ENCODE results near the gene FOXO4. TPM values are rescaled to one million over a fixed set of nuclear protein-coding genes. Genes with fewer than 3 reads are reported as not detected.

Gene FOXO4
- total RNA-seq, 2 experiments from 2014 or later: 6.0 to 8.7 TPM

GRCh38 chrX:71106427-71106826 lies 10.8 kb downstream of the FOXO4 start, which contains the start of gene CXorf65:
Gene CXorf65 (minus strand): TSS chrX:71106740. CDS start chrX:71106556, 184 bp downstream.
- peaks cover 71% of the 10 kb centered on the region for H3K36me3 Mint-ChIP-seq (ENCODE audit: low read depth)
- ATAC-seq (peak; percentile 53), DNase-seq (peak; percentile 54)
- TF ChIP-seq, protein P1, sequence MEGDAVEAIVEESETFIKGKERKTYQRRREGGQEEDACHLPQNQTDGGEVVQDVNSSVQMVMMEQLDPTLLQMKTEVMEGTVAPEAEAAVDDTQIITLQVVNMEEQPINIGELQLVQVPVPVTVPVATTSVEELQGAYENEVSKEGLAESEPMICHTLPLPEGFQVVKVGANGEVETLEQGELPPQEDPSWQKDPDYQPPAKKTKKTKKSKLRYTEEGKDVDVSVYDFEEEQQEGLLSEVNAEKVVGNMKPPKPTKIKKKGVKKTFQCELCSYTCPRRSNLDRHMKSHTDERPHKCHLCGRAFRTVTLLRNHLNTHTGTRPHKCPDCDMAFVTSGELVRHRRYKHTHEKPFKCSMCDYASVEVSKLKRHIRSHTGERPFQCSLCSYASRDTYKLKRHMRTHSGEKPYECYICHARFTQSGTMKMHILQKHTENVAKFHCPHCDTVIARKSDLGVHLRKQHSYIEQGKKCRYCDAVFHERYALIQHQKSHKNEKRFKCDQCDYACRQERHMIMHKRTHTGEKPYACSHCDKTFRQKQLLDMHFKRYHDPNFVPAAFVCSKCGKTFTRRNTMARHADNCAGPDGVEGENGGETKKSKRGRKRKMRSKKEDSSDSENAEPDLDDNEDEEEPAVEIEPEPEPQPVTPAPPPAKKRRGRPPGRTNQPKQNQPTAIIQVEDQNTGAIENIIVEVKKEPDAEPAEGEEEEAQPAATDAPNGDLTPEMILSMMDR (IDR thresholded peaks at IDR 0.05): no peak
- H3K27ac Mint-ChIP-seq: peak within 1 kb of the TSS; percentile 99
- H3K4me3 Mint-ChIP-seq: peak within 1 kb of the TSS; percentile 88
- H3K9me3 Mint-ChIP-seq: no peaks in the 10 kb centered on the region
- CTCF ChIA-PET: interaction anchor here (0.9 kb wide), 1 partner anchor 23 kb away, joined by 3 read pairs; no protein-coding TSS in a partner anchor
- no peaks in the 10 kb centered on the region for H3K27me3 Mint-ChIP-seq
- POLR2A ChIA-PET: interaction anchor here (1.7 to 2.1 kb wide), 2 partner anchors 10 to 12 kb away, joined by 5 to 9 read pairs; partner anchors contain the start of genes FOXO4 and MED12
- H3K4me1 Mint-ChIP-seq (ENCODE audit: low read depth): peaks cover 52% of the 10 kb centered on the region
- intact Hi-C loops (cut with micrococcal nuclease): loop anchor here (10.0 kb wide), 2 partner anchors 148 to 428 kb away; partner anchors contain the start of genes OGT and ZMYM3

DNA sequence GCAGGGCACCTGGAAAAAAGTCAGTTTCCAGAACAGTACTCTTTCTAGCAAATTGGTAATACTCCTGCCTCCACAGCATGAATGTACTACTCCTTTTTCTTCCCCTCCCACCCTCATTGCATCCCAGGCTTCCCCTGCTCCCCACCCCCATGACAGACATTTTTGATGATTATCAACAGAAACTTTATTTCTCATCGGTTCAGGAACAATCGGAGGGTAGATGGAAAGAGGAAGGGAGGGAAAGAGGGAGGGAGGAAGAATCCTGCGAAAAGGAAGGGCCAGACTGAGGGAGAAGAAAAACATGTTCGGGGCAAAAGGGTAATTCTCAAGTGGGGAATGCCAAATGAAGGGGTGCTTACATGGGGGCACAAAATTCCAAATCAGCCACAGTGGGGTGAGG lies 11.6 kb downstream of the FOXO4 start:
- Mint-ChIP-seq H3K4me3 (peak overlapping the region; percentile 88), H3K36me3 (ENCODE audit: low read depth) (peaks cover 71% of the 10 kb centered on the region), H3K4me1 (ENCODE audit: low read depth) (peaks cover 50% of the 10 kb centered on the region), H3K27me3 (no peaks in the 10 kb centered on the region), H3K27ac (peak overlapping the region; percentile 99), H3K9me3 (no peaks in the 10 kb centered on the region)
- TF ChIP-seq, protein P1 (IDR thresholded peaks at IDR 0.05): no peak
- ATAC-seq: no peak
- POLR2A ChIA-PET: interaction anchor here (0.7 kb wide), 1 partner anchor 11 kb away, joined by 3 read pairs; the partner anchor contains the start of gene MED12
- DNase-seq: no peak
- intact Hi-C loops (cut with micrococcal nuclease): loop anchor here (10.0 kb wide), 2 partner anchors 148 to 428 kb away; partner anchors contain the start of genes OGT and ZMYM3
- CTCF ChIA-PET: no interaction called here

- Mint-ChIP-seq H3K9me3 (no peaks in the 10 kb centered on the region), H3K27me3 (no peaks in the 10 kb centered on the region), H3K4me3 (peak overlapping the region; percentile 88), H3K27ac (peak overlapping the region; percentile 99), H3K4me1 (ENCODE audit: low read depth) (peaks cover 48% of the 10 kb centered on the region), H3K36me3 (ENCODE audit: low read depth) (peaks cover 71% of the 10 kb centered on the region)
- POLR2A ChIA-PET: interaction anchor here (0.7 to 1.0 kb wide), 3 partner anchors 9 to 20 kb away, joined by 3 to 4 read pairs (median 3); partner anchors contain the start of gene MED12
- TF ChIP-seq, protein P1 (IDR thresholded peaks at IDR 0.05): no peak
- ATAC-seq: peak; percentile 24
- DNase-seq: peak; percentile 69
- intact Hi-C loops (cut with micrococcal nuclease): loop anchor here (10.0 kb wide), 2 partner anchors 147 to 427 kb away; partner anchors contain the start of genes OGT and ZMYM3
- CTCF ChIA-PET: no interaction called here
Measured at GRCh38 chrX:71107762-71108360, 12.2 kb downstream of the FOXO4 start.

- ATAC-seq: no peak
- no peaks in the 10 kb centered on the region for H3K27me3 Mint-ChIP-seq
- no peak for DNase-seq
- H3K27ac Mint-ChIP-seq: peak overlapping the region; percentile 99
- POLR2A ChIA-PET: interaction anchor here (1.0 kb wide), 1 partner anchor 19 kb away, joined by 4 read pairs; no protein-coding TSS in a partner anchor
- intact Hi-C loops (cut with micrococcal nuclease): loop anchor here (10.0 kb wide), 2 partner anchors 146 to 426 kb away; partner anchors contain the start of genes OGT and ZMYM3
- peaks cover 43% of the 10 kb centered on the region for H3K4me1 Mint-ChIP-seq (ENCODE audit: low read depth)
- TF ChIP-seq, protein P1 (IDR thresholded peaks at IDR 0.05): no peak
- H3K9me3 Mint-ChIP-seq: no peaks in the 10 kb centered on the region
- peaks cover 67% of the 10 kb centered on the region for H3K36me3 Mint-ChIP-seq (ENCODE audit: low read depth)
- peak overlapping the region; percentile 88 for H3K4me3 Mint-ChIP-seq
- CTCF ChIA-PET: interaction anchor here (1.7 kb wide), 1 partner anchor 8 kb away, joined by 6 read pairs; no protein-coding TSS in a partner anchor
Measured at GRCh38 chrX:71109051-71109450, 13.4 kb downstream of the FOXO4 start.
